HepG2 (cell line): ENCODE data around the gene NUFIP2. TPM values are rescaled to one million over a fixed set of nuclear protein-coding genes. Genes with fewer than 3 reads are reported as not detected.

Experiments
- ATF2 ChIP-seq: sonication (generic); formaldehyde crosslinking; IDR thresholded peaks from 2 replicates; pipeline ENCODE4 v1.4.0; 2020; ENCODE audit warnings: missing genetic modification reagents
- BHLHE40 ChIP-seq: IDR thresholded peaks from 2 replicates; pipeline ENCODE4 v1.6.1; 2011; ENCODE audit warnings: low read length, improper control_type of control experiment
- DR1 ChIP-seq: sonication (generic); formaldehyde crosslinking; IDR thresholded peaks from 2 replicates; pipeline ENCODE4 v1.8.0; 2021; ENCODE audit warnings: mild to moderate bottlenecking, missing genetic modification reagents, inconsistent platforms
- ELF1 ChIP-seq: sonication (generic); formaldehyde crosslinking; IDR thresholded peaks from 2 replicates; pipeline ENCODE4 v1.4.0; 2020; ENCODE audit warnings: missing genetic modification reagents
- GTF3A ChIP-seq: sonication (generic); formaldehyde crosslinking; conservative IDR thresholded peaks from 2 replicates; pipeline ENCODE4 v1.4.0; 2020; ENCODE audit warnings: mild to moderate bottlenecking, missing genetic modification reagents
- ISL2 ChIP-seq: sonication (generic); formaldehyde crosslinking; IDR thresholded peaks from 2 replicates; pipeline ENCODE4 v1.5.0; 2020; ENCODE audit warnings: missing genetic modification reagents
- KAT7 ChIP-seq: IDR thresholded peaks from 2 replicates; pipeline ENCODE4 v1.6.1; 2018; ENCODE audit warnings: borderline replicate concordance, missing compliant biosample characterization
- NFKB2 ChIP-seq: sonication (generic); formaldehyde crosslinking; IDR thresholded peaks from 2 replicates; pipeline ENCODE4 v1.4.0; 2020; ENCODE audit warnings: missing genetic modification reagents, borderline replicate concordance
- PBX2 ChIP-seq: IDR thresholded peaks from 2 replicates; pipeline ENCODE4 v1.6.1; 2016; ENCODE audit warnings: control low read depth
- SAP130 ChIP-seq: IDR thresholded peaks from 2 replicates; pipeline ENCODE4 v1.6.1; 2016; ENCODE audit warnings: low read depth
- TBX2 ChIP-seq: sonication (generic); formaldehyde crosslinking; IDR thresholded peaks from 2 replicates; pipeline ENCODE4 v1.5.0; 2020; ENCODE audit warnings: missing genetic modification reagents, mild to moderate bottlenecking, borderline replicate concordance
- TCF7 ChIP-seq: sonication (generic); IDR thresholded peaks from 2 replicates; pipeline ENCODE4 v1.6.1; 2016; ENCODE audit warnings: antibody characterized with exemption, low read depth
- TOPORS ChIP-seq: sonication (generic); formaldehyde crosslinking; IDR thresholded peaks from 2 replicates; pipeline ENCODE4 v1.8.0; 2023; ENCODE audit warnings: mild to moderate bottlenecking, missing genetic modification reagents
- ZBTB39 ChIP-seq: sonication (generic); formaldehyde crosslinking; IDR thresholded peaks from 2 replicates; pipeline ENCODE4 v1.5.0; 2020; ENCODE audit warnings: missing genetic modification reagents
- ZFAT ChIP-seq: sonication (generic); formaldehyde crosslinking; conservative IDR thresholded peaks from 2 replicates; pipeline ENCODE4 v1.8.1; 2023; ENCODE audit warnings: missing genetic modification reagents, inconsistent platforms
- ZMYM4 ChIP-seq: sonication (generic); formaldehyde crosslinking; IDR thresholded peaks from 2 replicates; pipeline ENCODE4 v1.8.1; 2023; ENCODE audit warnings: mild to moderate bottlenecking, missing genetic modification reagents
- ZNF362 ChIP-seq: sonication (generic); formaldehyde crosslinking; IDR thresholded peaks from 2 replicates; pipeline ENCODE4 v1.4.0; 2020; ENCODE audit warnings: missing genetic modification reagents, mild to moderate bottlenecking, borderline replicate concordance
- ZNF510 ChIP-seq: sonication (generic); formaldehyde crosslinking; IDR thresholded peaks from 2 replicates; pipeline ENCODE4 v1.4.0; 2020; ENCODE audit warnings: low read depth, mild to moderate bottlenecking, missing genetic modification reagents
- ZNF552 ChIP-seq: sonication (generic); formaldehyde crosslinking; IDR thresholded peaks from 2 replicates; pipeline ENCODE4 v1.9.0; 2022; ENCODE audit warnings: missing genetic modification reagents, mild to moderate bottlenecking, borderline replicate concordance
- ZNF563 ChIP-seq: sonication (generic); formaldehyde crosslinking; IDR thresholded peaks from 2 replicates; pipeline ENCODE4 v1.8.0; 2022; ENCODE audit warnings: mild to moderate bottlenecking, moderate library complexity, missing genetic modification reagents
- ZNF589 ChIP-seq: sonication (generic); formaldehyde crosslinking; conservative IDR thresholded peaks from 2 replicates; pipeline ENCODE4 v1.8.0; 2022; ENCODE audit warnings: mild to moderate bottlenecking, moderate library complexity, missing genetic modification reagents
- ZSCAN5A ChIP-seq: sonication (generic); formaldehyde crosslinking; IDR thresholded peaks from 2 replicates; pipeline ENCODE4 v1.8.0; 2022; ENCODE audit warnings: mild to moderate bottlenecking, missing genetic modification reagents, borderline replicate concordance
- polyA plus RNA-seq, 8 experiments: library from polyadenylated mRNA; depleted of rRNA in 3 of 8; stranded (reverse) in 7 of 8; unstranded in 1 of 8; fragments of >200 nt; fragmentation: Illumina TruSeq in 4 of 8; extraction: Trizol in 4 of 8; gene quantifications; 2 replicates each; pipeline versions ENCODE4 v1.2.1 to v1.2.3, GENCODE V29; 2011 to 2016; ENCODE audit warnings: low read depth in 4 of 8, missing spikeins in 1 of 8, mixed read lengths in 1 of 8; ENCODE audit not compliant: insufficient read depth in 1 of 8
- total RNA-seq, 5 experiments: library from RNA; depleted of rRNA; stranded (reverse); fragments of >200 nt; fragmentation: Illumina TruSeq; extraction: Trizol; gene quantifications; 2 replicates each; pipeline ENCODE4 v1.2.3, GENCODE V29; 2016; ENCODE audit warnings: low read depth in 1 of 5

The NUFIP2 gene
- total and polyA plus RNA-seq, 2 of the 13 experiments (the other 11 are each of a cell fraction or from before 2014, with no cell fraction given): 10.3 to 30.8 TPM

GRCh38 chr17:29273924-29274323 lies 20.0 kb downstream of the NUFIP2 start (continued):
- no peak for TF ChIP-seq DR1 (CRISPR knock-in tag)
- TF ChIP-seq ZMYM4 (CRISPR knock-in tag): peak; percentile 62; the same call in 1 of the 2 replicates
- no peak for TF ChIP-seq TOPORS
- no peak for TF ChIP-seq GTF3A
- peak; percentile 33; the same call in 1 of the 2 replicates for TF ChIP-seq ISL2 (CRISPR knock-in tag)
- TF ChIP-seq ATF2 (CRISPR knock-in tag): 0 out of 2 replicates have a peak, but pooled peaks have one; percentile 36
- peak; percentile 98 for TF ChIP-seq ZBTB39 (CRISPR knock-in tag)
- 0 out of 2 replicates have a peak, but pooled peaks have one; percentile 5 for TF ChIP-seq BHLHE40
- peak; percentile 38; the same call in 1 of the 2 replicates for TF ChIP-seq SAP130 (CRISPR knock-in tag)
- peak; percentile 94 for TF ChIP-seq TBX2 (CRISPR knock-in tag)
- TF ChIP-seq ZNF552 (CRISPR knock-in tag): no peak
- TF ChIP-seq NFKB2 (CRISPR knock-in tag): no peak
- TF ChIP-seq ZNF510 (CRISPR knock-in tag): 0 out of 2 replicates have a peak, but pooled peaks have one; percentile 35
- no peak for TF ChIP-seq ZNF563 (CRISPR knock-in tag)
- TF ChIP-seq KAT7 (CRISPR knock-in tag): no peak
- TF ChIP-seq ZSCAN5A: no peak
- 0 out of 2 replicates have a peak, but pooled peaks have one; percentile 8 for TF ChIP-seq TCF7
- no peak for TF ChIP-seq ELF1 (CRISPR knock-in tag)
- TF ChIP-seq ZNF362: peak; percentile 46; the same call in 1 of the 2 replicates
- no peak for TF ChIP-seq PBX2
- TF ChIP-seq ZNF589: no peak
- TF ChIP-seq ZFAT (CRISPR knock-in tag): no peak
